GM18511 (cell line): ENCODE data around the gene ZGPAT.
"Not testable (repeated sequence)": the region's sequence is repeated elsewhere in the genome, so short reads cannot be mapped to it uniquely, and the experiment has no call there.

Experiments
- ATAC-seq: cut with Tn5 transposase; IDR thresholded peaks from one replicate; pipeline ENCODE4 v1.9.1; 2021; ENCODE audit warnings: mild to moderate bottlenecking, moderate library complexity; ENCODE audit not compliant: unreplicated experiment

The ZGPAT gene

GRCh38 chr20:63707558-63708300, at the start of gene ZGPAT, which contains the start of gene ARFRP1:
Gene ZGPAT (plus strand): TSS chr20:63708039. CDS start chr20:63708581, 542 bp downstream.
Gene ARFRP1 (minus strand): TSS chr20:63707976. CDS start chr20:63707091, 885 bp downstream.
- ATAC-seq = peak; percentile 71

- ATAC-seq = peak; percentile 36
Observed at GRCh38 chr20:63658749-63659187, 49.1 kb upstream of the ZGPAT start.

GRCh38 chr20:63659370-63659769, 48.5 kb upstream of the ZGPAT start:
- no peak for ATAC-seq

GRCh38 chr20:63660174-63660573, 47.7 kb upstream of the ZGPAT start:
- not testable (repeated sequence) for ATAC-seq

GRCh38 chr20:63660622-63661021, 47.2 kb upstream of the ZGPAT start:
- no peak for ATAC-seq

- ATAC-seq = no peak
Observed at GRCh38 chr20:63661108-63661507, 46.7 kb upstream of the ZGPAT start.

GRCh38 chr20:63661959-63662812, 45.7 kb upstream of the ZGPAT start:
- no peak for ATAC-seq

- no peak for ATAC-seq
Observed at GRCh38 chr20:63662813-63663189, 45.0 kb upstream of the ZGPAT start.

- no peak for ATAC-seq
Observed at GRCh38 chr20:63663332-63664066, 44.3 kb upstream of the ZGPAT start.

- ATAC-seq = no peak
Observed at GRCh38 chr20:63664143-63664851, 43.5 kb upstream of the ZGPAT start.

- no peak for ATAC-seq
Observed at GRCh38 chr20:63664861-63665594, 42.8 kb upstream of the ZGPAT start.

GRCh38 chr20:63665708-63666107, 42.1 kb upstream of the ZGPAT start:
- ATAC-seq = no peak

GRCh38 chr20:63667858-63668257, 40.0 kb upstream of the ZGPAT start:
- no peak for ATAC-seq

- no peak for ATAC-seq
Observed at GRCh38 chr20:63668351-63668750, 39.5 kb upstream of the ZGPAT start.

GRCh38 chr20:63671695-63672094, 36.1 kb upstream of the ZGPAT start:
- ATAC-seq = not testable (repeated sequence)

- ATAC-seq = no peak
Observed at GRCh38 chr20:63672666-63673065, 35.2 kb upstream of the ZGPAT start.

GRCh38 chr20:63673951-63674350, 33.9 kb upstream of the ZGPAT start:
- ATAC-seq = no peak

- no peak for ATAC-seq
Observed at GRCh38 chr20:63675681-63676368, 32.0 kb upstream of the ZGPAT start.

- ATAC-seq = no peak
Observed at GRCh38 chr20:63678071-63678470, 29.8 kb upstream of the ZGPAT start.
